Retina (tissue), 1 donor: ENCODE results near the gene TLL1.
A peak's percentile ranks its signal among the peaks of the same experiment; 100 is the strongest.

Source experiments
- DNase-seq: peaks from one replicate; pipeline ENCODE4 v3.0.0-alpha.2; 2016

Gene TLL1

DNA sequence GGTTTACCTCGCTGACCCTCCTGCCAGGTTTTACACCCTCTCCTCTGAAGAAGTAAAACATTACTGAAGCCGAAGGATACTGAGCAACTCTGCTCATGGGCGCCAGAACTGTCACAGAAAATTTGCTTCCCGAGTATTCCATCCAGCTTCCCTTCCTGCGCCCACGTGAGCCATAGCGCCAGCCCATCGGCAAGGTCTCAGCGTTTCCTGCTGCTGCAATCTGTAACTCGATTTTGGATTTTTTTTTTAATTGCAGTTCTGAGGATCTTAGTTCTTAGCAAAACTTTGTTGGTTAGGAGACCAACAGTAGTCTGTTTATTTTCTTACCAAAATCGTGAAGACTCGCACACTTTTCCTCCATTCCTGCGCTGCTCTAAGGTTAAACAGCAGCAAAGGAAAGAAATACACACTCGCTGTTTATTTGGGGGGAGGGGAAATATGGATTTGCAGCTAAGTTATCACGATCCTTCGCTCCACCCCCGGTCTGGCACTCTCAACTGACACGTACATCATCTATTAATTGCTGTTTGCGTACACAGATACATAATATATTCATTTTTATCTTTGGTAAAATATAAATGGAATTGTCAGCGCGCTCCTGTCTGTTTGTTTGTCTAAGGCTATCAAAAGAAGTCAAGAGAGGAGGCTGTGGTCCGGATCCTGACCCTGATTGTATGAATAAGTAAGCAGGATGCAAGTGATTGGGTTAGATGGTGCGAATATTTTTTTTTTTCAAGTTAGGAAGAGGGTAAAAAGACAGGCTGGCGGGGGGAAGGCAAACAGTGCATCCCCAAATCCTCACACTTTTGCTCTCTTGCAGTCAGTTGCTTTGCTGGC lies at the start of gene TLL1:
TSS of gene TLL1 (plus strand) at position 777 of the 837 bp plus-strand sequence. CDS start 668 bp downstream, outside the sequence.
- peak; percentile 79 for DNase-seq

DNA sequence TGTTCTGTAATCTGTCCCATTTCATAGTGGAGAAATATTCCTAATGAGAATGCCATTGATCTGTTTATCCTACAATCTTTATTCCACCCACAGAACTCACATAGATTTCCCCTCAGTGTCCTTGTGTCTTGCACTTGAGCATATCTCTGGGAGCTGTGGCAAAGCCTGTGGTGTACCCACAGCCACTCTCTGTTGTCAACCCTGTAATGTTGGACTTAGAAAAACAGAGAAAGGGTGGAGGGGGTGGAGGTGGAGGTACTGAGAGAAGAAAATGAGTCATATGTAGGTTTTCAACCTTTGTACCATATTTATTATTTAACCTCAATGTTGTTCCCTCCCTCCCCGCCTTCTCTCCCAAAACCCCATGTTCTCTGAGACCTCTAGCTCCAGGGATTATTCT lies 46.9 kb upstream of the TLL1 start:
- no peak for DNase-seq

DNA sequence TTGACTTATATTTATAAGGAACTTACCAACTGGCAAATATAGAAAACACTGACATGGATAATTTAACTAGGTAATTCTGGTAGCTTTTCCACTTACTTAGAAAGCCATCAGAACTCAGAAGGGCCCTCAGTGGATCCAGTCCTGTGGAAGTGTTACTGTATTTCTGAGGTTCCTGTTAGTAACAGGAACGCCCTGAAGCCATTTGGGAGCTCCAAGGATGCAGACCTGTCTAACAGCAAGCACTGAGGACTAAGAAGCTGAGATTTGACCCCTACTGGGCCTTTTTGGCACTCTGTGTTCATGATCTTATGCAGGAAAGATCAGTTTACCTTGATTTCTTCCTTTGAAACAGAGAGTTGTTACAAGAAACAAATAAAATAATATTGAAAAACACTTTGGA lies 46.0 kb upstream of the TLL1 start:
- DNase-seq, result no peak

DNA sequence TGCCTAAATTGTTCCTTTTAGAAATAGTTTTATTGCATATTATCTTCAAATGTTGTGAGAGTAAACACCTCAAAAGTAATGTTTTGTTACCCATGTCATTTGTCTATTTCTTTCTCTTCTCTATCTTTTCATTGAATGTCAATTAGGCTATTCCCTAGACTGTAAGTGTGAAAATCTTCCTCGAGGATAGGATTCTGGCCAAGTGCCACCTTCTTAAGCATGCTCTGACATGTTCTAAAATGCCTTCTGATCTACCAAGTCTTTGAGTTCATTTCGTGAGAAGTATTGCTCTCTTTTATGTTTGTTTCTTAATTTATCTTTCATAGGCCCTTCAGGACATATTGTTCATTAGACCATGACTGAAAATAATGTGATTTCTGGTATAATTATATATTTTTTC lies 44.1 kb upstream of the TLL1 start:
- DNase-seq, result no peak

DNA sequence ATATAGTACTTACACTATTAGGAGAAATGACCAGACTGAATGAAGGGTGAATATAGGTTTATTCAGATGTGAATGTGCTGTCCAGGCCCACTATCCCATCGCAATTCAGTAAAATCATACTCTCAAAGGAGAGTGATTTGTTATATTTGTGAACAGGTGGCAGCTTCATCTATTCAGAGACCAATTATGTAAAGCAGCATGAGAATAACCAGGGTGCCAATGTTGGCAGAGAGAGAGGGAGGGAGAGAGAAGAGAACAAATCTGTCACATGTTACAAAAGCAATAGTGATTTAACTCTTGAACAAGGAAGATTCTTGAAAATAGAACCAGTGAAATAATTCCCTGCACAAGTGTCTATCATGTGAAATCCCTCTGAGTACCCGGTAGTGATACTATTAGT lies 38.9 kb upstream of the TLL1 start:
- DNase-seq, result no peak

DNA sequence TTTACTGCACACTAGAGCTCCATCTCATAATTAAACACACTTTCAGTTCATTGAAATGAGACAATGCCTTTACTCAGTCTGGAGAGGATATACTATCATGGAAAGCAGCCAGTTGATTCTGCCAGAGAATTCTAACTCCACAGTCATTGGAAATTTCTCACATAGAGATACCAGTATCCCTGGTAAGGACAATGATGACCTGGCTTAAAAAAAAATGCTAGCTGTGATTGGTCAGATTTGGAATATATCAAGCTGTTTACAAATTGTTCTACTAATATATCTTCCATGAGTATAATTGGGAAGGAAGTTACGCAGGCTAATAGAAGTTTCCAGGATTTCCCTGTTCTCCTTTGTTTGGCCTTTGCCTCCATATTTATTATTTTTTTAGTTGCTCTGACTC lies 34.5 kb upstream of the TLL1 start:
- no peak for DNase-seq

DNA sequence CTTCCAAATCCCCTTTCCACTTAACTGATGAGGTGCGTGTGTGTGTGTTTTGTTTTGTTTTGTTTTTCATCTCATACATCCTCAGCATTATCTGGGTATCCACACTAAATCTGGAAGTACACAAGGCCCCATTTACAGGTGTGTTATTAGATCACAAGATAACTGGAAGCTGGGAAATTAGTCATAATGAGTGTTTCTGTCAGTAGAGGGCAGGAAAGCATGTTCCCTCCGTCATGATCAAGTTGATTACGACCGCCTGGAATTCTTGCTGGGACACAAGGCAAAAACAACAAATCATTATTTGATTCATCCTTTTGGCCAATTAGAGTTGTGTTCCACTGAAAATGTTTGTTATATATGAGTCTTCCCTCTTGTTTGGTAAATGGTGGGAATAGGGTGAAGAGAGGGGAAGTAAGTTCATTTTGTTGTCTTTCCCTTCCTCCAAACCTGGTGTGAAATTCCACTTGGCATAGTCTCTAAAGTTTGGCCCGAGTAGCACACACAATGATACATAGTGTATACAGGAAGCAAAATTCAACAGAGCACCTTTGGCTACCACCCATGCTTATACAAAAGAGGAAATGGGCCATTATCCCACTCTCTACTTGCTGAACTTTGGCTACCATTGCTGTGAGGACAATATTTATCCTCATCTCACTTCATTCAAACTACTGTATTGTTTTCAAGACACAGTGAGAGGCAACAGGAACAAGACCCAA lies 33.3 kb upstream of the TLL1 start:
- DNase-seq, result no peak

DNA sequence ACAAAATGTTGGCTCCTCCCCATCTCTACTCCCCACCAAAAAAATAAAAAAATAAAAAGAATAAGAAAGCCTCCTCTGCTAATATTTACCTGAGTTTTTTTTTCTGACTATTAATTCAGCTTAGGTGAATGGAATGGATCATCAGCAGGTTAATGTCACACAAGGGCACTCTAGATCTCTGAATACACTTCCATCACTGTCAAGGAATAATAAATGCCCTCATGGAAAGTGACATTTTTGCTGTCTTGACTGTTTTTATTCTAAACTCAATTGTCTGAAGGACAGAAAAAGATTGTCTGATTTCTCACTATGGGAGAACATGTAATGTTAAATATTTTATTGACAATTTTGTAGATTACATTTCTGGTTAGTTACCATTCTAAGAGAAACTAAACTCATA lies 30.4 kb upstream of the TLL1 start:
- DNase-seq, result no peak

DNA sequence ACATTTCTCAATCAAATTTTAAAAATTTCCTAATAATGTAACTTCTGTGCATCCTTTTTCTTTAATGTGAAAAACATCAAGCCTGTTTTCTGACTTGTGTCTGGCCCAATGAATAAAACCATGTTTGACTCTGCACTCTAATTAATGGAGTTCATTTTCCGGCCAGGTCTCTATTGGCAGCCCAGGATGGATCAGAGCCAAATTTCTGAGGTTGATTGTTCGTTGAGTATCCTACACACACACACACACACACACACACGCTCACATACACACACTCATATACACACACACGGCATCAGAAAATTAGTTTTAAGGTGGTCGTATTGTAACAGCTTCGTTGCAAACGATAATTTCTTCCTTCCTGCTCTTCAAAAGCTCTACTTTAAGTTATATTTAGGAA lies 28.9 kb upstream of the TLL1 start:
- no peak for DNase-seq

DNA sequence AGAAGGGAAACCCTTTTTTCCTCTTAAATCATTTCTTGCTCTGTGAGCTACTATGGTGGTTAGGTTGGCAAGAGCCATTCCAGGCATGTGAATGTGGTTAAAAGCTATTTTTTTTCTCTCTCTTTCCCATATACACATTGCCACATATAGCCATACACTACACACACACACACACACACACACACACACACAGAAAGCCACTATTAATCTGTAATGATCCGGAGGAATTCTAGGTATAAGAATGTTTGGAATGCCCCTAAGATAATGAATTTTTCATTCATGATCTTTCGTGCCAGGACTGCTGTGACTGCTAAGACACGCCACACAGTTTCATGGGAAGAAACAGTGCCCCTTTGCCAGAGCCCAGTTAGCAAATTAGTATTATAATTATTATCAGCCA lies 21.8 kb upstream of the TLL1 start:
- DNase-seq, result no peak

DNA sequence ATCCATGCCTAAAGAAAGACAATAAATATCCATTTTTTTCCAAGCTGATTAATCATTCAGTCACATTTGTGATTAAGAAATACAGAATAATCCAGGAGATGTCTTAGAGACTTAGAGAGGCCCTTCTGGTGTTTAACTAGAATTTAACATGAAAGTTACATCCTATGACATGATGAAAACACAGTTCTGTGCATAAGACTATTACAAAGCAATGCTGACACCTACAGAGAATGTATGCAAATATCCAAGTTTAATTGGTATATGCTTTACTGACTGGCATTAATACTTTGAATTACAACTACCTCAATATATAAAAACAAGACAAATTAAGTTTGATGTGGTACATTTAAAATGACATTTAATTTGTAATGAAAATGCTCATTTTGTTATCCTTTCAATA lies 17.8 kb upstream of the TLL1 start:
- no peak for DNase-seq

DNA sequence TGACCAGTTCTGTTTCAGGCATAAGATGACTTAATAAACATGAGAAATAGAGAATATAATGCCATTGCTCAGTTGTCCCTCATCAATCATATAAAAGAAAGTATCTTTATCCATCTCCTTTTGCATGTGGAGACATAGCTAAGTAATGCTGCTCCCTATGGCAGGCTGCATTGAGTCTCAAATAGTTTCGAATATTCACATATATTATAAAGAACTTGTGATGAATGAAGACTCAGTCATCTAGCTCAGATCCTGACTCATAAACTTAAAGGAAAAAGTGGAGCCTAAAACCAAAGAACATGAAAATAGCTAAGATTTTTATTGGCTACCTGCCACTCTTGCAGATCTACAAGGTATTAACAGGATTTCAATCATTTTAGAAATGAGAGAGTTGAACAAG lies 11.7 kb upstream of the TLL1 start:
- DNase-seq, result no peak

DNA sequence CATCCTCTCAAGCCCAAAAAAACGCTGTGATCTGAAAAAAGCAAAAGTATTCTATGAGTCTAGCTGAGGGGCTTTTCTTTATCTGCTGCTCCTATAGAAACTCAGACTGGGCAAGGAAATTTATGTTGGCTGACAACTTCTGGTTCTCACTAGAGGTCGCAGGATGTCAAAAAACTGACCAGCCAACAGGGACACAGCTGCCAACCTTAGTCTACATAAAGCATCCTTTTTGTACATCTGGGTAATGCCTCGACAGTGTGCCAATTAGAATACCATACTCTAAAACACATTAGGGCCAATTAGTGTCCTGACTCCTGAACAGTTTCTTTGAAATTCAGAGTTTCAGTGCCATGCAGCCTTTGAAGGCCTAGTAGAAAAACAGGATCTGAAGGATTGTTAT lies 8.8 kb upstream of the TLL1 start:
- DNase-seq, result peak; percentile 25

DNA sequence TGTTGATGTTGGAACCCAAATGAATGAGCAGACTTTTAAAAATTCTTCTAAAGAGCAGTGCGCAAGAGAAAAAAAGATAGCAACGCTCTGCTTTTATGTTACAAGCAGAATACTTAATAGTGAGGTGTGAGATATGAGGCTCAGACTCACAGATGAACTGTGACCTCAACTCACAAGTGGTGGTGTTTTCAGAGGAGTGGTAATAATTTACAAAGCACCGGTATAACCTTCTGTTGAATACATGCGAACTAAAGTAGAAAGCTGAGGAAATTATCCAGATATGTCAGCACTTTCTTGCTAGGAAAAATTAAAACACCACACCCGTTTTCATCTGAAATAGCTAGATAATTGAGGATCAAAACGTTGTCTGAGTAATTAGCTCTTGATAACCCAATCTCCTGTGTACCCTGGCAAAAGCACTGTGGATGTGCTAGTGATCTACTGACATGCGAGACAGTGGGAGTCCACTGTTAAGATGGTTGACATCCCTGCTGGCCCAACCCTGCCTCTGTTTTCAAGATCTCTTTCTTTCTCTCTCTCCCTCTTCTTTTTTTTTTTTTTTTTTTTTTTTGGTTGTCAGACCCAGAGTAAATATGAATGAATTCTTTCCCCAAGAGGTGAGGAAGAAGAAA lies 6.9 kb upstream of the TLL1 start:
- no peak for DNase-seq

DNA sequence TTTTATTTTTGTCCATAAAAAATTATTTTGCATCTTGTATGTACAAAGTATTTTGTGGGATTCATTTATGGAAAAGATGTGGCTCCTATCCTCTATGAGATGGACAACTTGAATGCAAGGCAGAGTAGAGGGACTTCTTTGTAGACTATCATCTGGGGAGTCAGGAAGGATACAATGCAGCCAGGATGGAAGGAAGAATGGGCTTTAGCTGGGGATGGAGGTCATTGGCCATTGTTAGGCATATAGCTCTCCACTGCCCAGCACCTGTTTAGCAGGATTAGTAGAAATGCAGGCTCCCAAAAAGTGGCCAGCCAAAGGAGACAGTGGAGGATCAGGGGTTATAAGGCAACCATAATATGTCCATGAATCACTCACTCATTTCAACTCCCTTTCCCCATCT lies 5.1 kb upstream of the TLL1 start:
- no peak for DNase-seq

DNA sequence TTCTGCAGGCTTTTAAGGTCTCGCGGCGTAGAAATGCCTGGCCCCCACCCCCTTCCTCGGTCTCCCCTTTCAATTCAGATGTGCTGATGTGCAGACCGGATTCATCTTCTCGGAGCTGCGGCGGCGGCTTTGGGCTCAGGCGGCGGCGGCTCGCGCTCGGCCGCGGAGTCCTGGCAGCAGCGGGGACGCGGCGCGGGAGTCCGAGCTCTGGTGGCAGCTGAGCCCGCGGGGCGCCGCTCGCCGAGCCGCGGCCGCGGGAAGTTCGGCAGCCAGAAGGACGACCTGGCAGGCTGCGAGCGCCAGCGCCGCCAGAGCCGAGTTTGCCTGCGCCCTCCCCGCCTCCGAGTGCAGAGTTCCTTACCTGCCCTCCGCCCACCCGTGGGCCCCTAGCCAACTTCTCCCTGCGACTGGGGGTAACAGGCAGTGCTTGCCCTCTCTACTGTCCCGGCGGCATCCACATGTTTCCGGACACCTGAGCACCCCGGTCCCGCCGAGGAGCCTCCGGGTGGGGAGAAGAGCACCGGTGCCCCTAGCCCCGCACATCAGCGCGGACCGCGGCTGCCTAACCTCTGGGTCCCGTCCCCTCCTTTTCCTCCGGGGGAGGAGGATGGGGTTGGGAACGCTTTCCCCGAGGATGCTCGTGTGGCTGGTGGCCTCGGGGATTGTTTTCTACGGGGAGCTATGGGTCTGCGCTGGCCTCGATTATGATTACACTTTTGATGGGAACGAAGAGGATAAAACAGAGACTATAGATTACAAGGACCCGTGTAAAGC lies 448 bp downstream of the TLL1 start:
- DNase-seq, result peak; percentile 84

DNA sequence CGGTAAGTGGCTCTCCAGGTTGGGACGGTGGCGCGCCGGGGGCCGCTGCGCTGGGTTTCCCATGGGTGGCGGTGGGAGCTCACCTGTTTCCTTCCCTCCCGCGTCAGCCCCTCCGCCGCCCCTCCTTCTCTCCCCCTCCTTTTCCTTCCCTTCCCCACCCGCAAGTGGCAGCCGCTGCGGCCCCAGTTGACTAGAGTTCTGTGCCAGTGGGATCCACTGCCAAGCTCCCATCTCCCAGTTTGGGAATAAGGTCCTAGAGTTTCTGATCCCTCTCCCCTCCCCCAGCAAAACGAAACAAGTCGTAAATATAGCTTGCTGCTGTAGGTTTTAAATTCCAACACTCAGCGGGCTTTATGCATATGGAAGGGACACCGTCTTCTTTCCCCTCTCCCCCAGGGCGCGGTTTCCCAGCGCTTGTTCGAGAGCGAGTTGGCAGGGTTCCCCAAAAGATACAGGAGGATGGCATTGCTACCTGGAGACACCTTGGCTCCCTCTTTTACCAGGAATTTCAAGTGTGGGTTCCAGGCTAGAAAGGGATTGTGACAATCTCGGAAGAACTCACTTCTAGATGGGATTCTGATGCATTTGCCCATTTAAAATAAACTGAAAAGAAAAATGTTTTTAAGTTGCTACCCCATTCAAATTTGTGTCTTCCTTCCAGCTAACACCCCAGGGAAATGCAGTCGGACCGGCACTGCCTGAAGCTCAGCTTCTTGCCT lies 1.2 kb downstream of the TLL1 start:
- peak; percentile 67 for DNase-seq

DNA sequence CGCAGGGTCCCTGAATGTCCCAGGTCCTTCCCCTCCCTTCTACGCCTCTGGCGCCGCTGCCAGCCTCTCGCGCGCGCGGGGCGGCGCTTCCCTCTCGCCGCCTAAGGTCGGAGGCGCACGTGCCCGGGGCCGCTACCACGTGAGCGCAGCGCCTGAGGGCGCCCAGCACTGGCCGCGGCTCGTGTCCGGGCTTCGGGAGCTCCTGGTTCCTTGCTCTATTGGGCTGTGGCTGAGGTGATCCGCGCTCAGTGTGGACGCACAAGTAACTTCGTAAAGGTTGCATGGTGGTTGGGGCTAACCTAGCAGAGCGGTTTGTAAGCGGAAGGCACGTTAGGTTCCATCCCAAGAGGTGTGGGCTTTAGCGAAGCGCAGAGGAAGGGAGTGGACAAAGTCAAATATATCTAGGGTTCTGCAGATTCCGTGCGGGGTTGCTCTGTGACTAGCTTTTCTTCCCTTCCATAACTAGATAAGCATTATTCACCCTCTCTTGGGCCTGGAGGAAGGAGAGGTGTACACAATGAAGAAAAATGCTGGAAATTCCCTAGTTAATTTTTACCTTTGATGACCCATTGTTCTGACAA lies 1.8 kb downstream of the TLL1 start:
- DNase-seq, result peak; percentile 87

DNA sequence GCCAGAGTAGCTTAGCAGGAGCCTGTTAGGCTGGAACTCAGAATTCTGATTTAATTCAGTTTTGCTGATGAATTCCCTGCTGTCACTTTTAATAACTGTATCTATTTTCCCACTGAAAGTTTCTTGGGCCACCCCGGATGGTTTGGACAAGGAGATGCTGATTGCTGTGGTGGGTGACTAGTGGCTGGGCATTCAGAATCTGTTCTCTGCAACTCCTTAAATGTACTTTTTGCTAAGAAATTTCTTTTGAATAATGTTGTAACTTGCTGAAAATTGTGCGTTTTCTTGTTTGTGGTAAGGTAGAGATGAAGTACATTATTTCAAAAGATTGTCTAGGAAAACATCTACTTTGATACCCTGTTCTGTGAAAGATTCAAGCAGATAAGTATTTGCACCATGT lies 2.4 kb downstream of the TLL1 start:
- DNase-seq, result no peak

DNA sequence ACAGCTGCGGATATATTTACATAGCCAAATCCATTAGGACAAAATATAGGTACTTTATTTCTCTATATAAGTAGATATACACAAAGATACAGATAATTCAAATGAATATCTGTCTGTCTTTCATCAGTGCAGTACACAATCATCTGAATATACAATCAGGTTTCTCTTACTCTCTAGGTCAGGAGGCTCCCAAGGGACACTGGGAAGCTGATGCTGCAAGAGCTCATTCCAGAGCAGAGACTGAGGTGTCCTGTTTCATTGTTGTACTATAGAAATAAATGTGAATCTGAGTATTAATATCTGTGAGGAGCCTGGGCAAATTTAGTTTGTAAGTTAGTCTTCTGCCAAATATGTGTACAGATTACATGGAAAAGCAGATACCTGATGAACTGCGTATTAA lies 4.2 kb downstream of the TLL1 start:
- DNase-seq, result no peak

DNA sequence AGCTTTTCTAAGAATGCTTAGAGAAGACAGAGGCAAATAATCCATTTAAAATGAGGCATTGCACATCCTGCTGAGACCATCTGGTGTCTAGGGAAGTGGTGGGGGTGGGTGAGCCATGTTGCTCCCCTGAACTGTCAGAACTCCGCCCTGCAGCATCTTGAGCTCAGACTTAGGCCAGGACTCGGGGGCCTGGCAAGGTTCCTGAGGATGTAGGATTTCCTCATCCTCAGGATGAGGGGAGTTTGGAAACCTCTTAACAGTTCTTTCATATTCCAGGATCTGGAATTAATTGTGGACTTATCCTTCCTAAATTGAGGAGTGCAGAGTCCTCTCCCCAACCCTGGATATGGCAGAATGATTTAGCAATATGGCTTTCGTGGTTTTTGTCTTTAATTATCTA lies 6.6 kb downstream of the TLL1 start:
- no peak for DNase-seq

DNA sequence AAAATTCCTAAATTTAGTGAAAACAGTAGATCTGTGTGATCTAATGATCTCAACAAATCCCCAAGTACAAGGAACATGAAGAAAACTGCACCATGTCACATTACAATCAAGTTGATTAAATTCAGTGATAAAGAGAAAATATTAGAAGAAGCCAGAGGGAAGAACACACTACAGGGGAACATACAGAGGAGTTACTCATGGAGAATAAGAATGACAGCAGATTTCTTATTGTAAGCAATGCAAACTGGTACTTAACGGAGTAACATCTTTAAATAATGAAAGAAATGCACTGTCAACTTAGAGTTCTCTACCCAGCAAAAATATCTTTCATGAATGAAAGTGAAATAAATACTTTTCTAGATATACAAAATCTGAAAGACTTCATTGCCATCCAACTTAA lies 21.1 kb downstream of the TLL1 start:
- DNase-seq, result no peak
